HepG2 (cell line): ENCODE data around the gene TRAF3. TPM values are rescaled to one million over a fixed set of nuclear protein-coding genes. Genes with fewer than 3 reads are reported as not detected.

Experiments
- ATAC-seq: fragments of 200-7000 bp; cut with Tn5 transposase; 3 replicates; pipeline ENCODE4 v1.9.1; 2020; ENCODE audit warnings: mild to moderate bottlenecking, moderate library complexity
- BruUV-seq: library from RNA; stranded (reverse); fragments of 400-500 nt; replicated peaks from 2 replicates; lab custom pipeline; 2021; lab: Mats Ljungman, UMichigan
- CTCF ChIA-PET: fragments of 300-600 bp; formaldehyde crosslinking; extraction: SDS; loops from one replicate; lab custom pipeline; 2021; ENCODE audit warnings: low total read pairs, inconsistent platforms, low intra/inter-chr PET ratio; lab: Yijun Ruan, JAX
- POLR2A ChIA-PET: fragments of 350-600 bp; sonication (Branson Sonifier 250); formaldehyde crosslinking; loops from one replicate; lab custom pipeline; 2020; ENCODE audit warnings: antibody characterized with exemption, inconsistent platforms; lab: Yijun Ruan, JAX
- DNase-seq: peaks from one replicate; pipeline ENCODE4 v3.0.0-alpha.2; 2015; ENCODE audit warnings: low spot score
- FAIRE-seq: peaks from 3 replicates; lab custom pipeline; 2011; peaks lifted over from hg19 to GRCh38; lab: Jason Lieb, UNC
- H2AFZ ChIP-seq: one replicate; pipeline ENCODE4 v1.6.1; 2011; ENCODE audit warnings: low read length, inconsistent platforms
- H3K27ac ChIP-seq: fragments of 300-600 bp; 3 replicates; pipeline ENCODE4 v1.8.0; 2011; ENCODE audit warnings: mixed run types, mild to moderate bottlenecking, mixed read lengths, low read length, inconsistent platforms; ENCODE audit not compliant: insufficient read depth; ENCODE audit errors: extremely low read length
- H3K27me3 ChIP-seq, 2 experiments: fragments of 200-600 bp in 1 of 2; 2 replicates in 1 of 2; 3 replicates in 1 of 2; pipeline versions ENCODE4 v1.6.0 to v1.8.0; 2011; ENCODE audit warnings: low read length in 2 of 2, mild to moderate bottlenecking in 2 of 2, moderate library complexity in 2 of 2, inconsistent platforms in 1 of 2; ENCODE audit not compliant: insufficient read depth in 2 of 2, control insufficient read depth in 1 of 2
- H3K36me3 ChIP-seq, 2 experiments: fragments of 200-600 bp in 1 of 2; replicated peaks in 1 of 2; 2 replicates in 1 of 2; 3 replicates in 1 of 2; pipeline versions ENCODE4 v1.5.1 to v1.8.0; 2011; ENCODE audit warnings: low read length in 2 of 2, inconsistent platforms in 1 of 2; ENCODE audit not compliant: insufficient read depth in 2 of 2, control insufficient read depth in 1 of 2
- H3K4me1 ChIP-seq: 2 replicates; pipeline ENCODE4 v1.5.1; 2012; ENCODE audit warnings: low read length, inconsistent platforms; ENCODE audit not compliant: insufficient read depth
- H3K4me2 ChIP-seq: 2 replicates; pipeline ENCODE4 v1.6.0; 2011; ENCODE audit warnings: low read depth, low read length, inconsistent platforms
- H3K4me3 ChIP-seq, 3 experiments: fragments of 200-600 bp in 1 of 3; sonication (generic), shearing (Covaris generic) in 1 of 3; replicated peaks in 1 of 3; 2 replicates each; pipeline ENCODE4 v1.5.1; 2011 to 2016; ENCODE audit warnings: low read length in 3 of 3, inconsistent platforms in 2 of 3, low read depth in 2 of 3, mild to moderate bottlenecking in 2 of 3, control low read depth in 1 of 3, mixed read lengths in 1 of 3; ENCODE audit not compliant: insufficient read depth in 1 of 3
- H3K79me2 ChIP-seq: one replicate; pipeline ENCODE4 v1.6.1; 2011; ENCODE audit warnings: low read length, inconsistent platforms; ENCODE audit not compliant: insufficient read depth
- H3K9ac ChIP-seq: 2 replicates; pipeline ENCODE4 v1.6.0; 2011; ENCODE audit warnings: mild to moderate bottlenecking, low read depth, low read length, inconsistent platforms; ENCODE audit not compliant: insufficient read depth
- H3K9me3 ChIP-seq: 2 replicates; pipeline ENCODE4 v1.5.1; 2012; ENCODE audit warnings: mild to moderate bottlenecking, low read length
- H4K20me1 ChIP-seq: 2 replicates; pipeline ENCODE4 v1.6.0; 2011; ENCODE audit warnings: inconsistent platforms, mild to moderate bottlenecking, low read length, moderate library complexity; ENCODE audit not compliant: insufficient read depth
- AGO2 ChIP-seq: fragments of 200-400 bp; formaldehyde crosslinking; optimal IDR thresholded peaks from 2 replicates; pipeline ENCODE3; 2017; ENCODE audit warnings: mild to moderate bottlenecking, low read depth, low read length, moderate library complexity
- ARNT2 ChIP-seq: sonication (generic); formaldehyde crosslinking; IDR thresholded peaks from 2 replicates; pipeline ENCODE4 v1.8.0; 2022; ENCODE audit warnings: mild to moderate bottlenecking, low read depth, missing genetic modification reagents, moderate library complexity
- HNRNPLL ChIP-seq: fragments of 200-400 bp; formaldehyde crosslinking; IDR thresholded peaks from 2 replicates; pipeline ENCODE4 v1.6.1; 2017; ENCODE audit warnings: mild to moderate bottlenecking, low read depth, low read length; ENCODE audit not compliant: poor library complexity, severe bottlenecking
- SCMH1 ChIP-seq: sonication (generic); formaldehyde crosslinking; IDR thresholded peaks from 2 replicates; pipeline ENCODE4 v1.9.0; 2021; ENCODE audit warnings: missing genetic modification reagents, mild to moderate bottlenecking, borderline replicate concordance
- ZNF547 ChIP-seq: sonication (generic); formaldehyde crosslinking; IDR thresholded peaks from 2 replicates; pipeline ENCODE4 v1.5.1; 2020; ENCODE audit warnings: mild to moderate bottlenecking, missing genetic modification reagents
- ZNF549 ChIP-seq: sonication (generic); formaldehyde crosslinking; IDR thresholded peaks from 2 replicates; pipeline ENCODE4 v1.5.0; 2020; ENCODE audit warnings: missing genetic modification reagents
- WGBS: methylation state at CpG from one replicate; pipeline ENCODE4 v1.1.6; 2017; ENCODE audit warnings: low lambda C conversion rate; 5-methylcytosine and 5-hydroxymethylcytosine counted together
- in situ Hi-C: cut with HindIII; loops from 2 replicates; pipeline ENCODE4 v1.10.0; 2017; ENCODE audit warnings: low pct_unique_long_range_greater_than_20kb; ENCODE audit not compliant: extremely low pct_ligation_motif_present
- intact Hi-C: fragments of 100-400 bp; cut with micrococcal nuclease; formaldehyde crosslinking; loops from one replicate; pipeline ENCODE4 v1.10.0; 2022; ENCODE audit not compliant: unreplicated experiment
- polyA plus RNA-seq, 8 experiments: library from polyadenylated mRNA; depleted of rRNA in 3 of 8; stranded (reverse) in 7 of 8; unstranded in 1 of 8; fragments of >200 nt; fragmentation: Illumina TruSeq in 4 of 8; extraction: Trizol in 4 of 8; gene quantifications; 2 replicates each; pipeline versions ENCODE4 v1.2.1 to v1.2.3, GENCODE V29; 2011 to 2016; ENCODE audit warnings: low read depth in 4 of 8, missing spikeins in 1 of 8, mixed read lengths in 1 of 8; ENCODE audit not compliant: insufficient read depth in 1 of 8
- total RNA-seq, 5 experiments: library from RNA; depleted of rRNA; stranded (reverse); fragments of >200 nt; fragmentation: Illumina TruSeq; extraction: Trizol; gene quantifications; 2 replicates each; pipeline ENCODE4 v1.2.3, GENCODE V29; 2016; ENCODE audit warnings: low read depth in 1 of 5

The TRAF3 gene
- total and polyA plus RNA-seq, 2 of the 13 experiments (the other 11 are each of a cell fraction or from before 2014, with no cell fraction given): 6.9 to 12.2 TPM

DNA sequence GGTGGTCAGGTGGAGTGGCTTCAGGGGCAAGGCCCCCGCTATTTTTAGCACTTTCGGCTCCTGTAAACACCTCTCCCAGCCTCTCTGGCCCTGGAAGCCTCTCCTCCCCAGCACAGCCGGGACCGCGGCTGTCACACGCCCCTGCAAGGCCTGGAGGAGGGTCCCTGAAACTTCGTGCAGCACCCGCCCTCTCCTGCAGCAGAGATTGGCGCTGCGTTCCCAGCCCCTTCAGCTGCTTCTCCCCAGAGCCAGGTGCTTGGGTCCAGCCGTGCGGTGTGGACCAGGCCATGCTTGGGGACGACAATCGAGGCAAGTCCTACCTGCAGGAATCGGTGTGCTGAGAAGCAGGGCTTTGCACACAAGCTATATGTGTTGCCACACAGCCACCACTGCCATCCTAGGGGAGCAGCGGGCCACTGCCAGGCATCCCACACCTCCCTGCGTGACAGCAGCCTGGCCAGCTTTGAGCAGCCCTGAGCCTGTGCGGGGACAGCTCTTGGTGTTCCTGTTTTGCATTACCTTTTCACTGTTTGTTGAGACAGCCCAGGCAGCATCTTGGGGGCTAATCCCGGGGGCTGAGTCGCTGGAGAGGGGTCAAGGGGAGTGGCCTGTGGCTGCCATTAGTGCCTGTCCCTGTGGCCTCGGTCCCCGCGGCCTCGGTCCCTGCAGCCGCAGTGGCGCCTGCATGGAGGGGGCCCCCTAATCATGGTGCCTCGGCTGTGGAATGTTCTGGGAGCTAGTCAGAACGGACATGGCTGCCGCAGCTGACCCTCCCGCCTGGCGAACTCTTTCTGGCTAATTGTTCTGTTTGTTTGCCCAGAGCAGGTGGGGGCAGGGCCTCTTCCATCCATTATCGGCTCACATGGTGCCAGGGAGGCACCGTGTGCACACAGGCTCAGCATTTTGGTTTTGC is 27.6 kb upstream of the TRAF3 start:
- H4K20me1 ChIP-seq: no peaks in the 10 kb centered on the region
- peaks cover 0 to 3% of the 10 kb centered on the region in 2 experiments; a peak in 2 of 5 replicates for H3K36me3 ChIP-seq
- H3K27me3 ChIP-seq: no peaks in the 10 kb centered on the region
- POLR2A ChIA-PET: no interaction called here
- no peak for FAIRE-seq
- no peak overlapping the region for H3K4me3 ChIP-seq
- ATAC-seq: no peak
- CTCF ChIA-PET: no interaction called here
- WGBS: 92% methylated on average over 22 of the region's 33 CpGs
- in situ Hi-C loops (no loop called here), intact Hi-C loops (no loop called here)
- no TSS peak for BruUV-seq
- no peaks in the 10 kb centered on the region for H3K79me2 ChIP-seq
- no peaks in the 10 kb centered on the region for H3K9me3 ChIP-seq
- no peaks in the 10 kb centered on the region for H3K4me1 ChIP-seq
- H3K4me2 ChIP-seq: no peak overlapping the region
- no peak for TF ChIP-seq ZNF549 (CRISPR knock-in tag)
- peak; percentile 11 for TF ChIP-seq HNRNPLL
- H3K27ac ChIP-seq: no peak overlapping the region
- H3K9ac ChIP-seq: no peak overlapping the region
- DNase-seq: no peak
- H2AFZ ChIP-seq: no peak overlapping the region

DNA sequence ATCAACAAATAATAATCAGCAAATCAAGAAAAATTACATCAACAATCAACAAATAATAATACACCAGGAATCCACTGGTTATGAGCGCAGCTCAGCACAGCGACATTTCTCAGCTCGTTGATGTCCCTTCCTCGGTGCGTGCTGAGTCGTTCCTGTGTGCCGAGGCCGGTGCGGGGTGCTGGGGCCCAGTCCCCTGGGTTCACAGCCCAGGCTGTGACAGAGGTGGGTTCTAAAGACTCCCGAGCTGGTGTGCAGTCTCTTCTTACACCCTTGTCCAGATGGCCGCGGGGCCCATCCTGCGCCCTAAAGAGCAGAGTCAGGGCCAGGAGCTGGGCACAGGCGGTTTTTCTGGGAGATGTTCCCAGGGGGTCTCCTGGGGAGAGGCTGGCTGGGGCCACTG is 26.9 kb upstream of the TRAF3 start:
- no peak overlapping the region for H3K27ac ChIP-seq
- in situ Hi-C loops (no loop called here), intact Hi-C loops (no loop called here)
- FAIRE-seq: no peak
- H4K20me1 ChIP-seq: no peaks in the 10 kb centered on the region
- no TSS peak for BruUV-seq
- POLR2A ChIA-PET: no interaction called here
- H3K9me3 ChIP-seq: no peaks in the 10 kb centered on the region
- no peak for DNase-seq
- H3K36me3 ChIP-seq: peaks cover 0 to 3% of the 10 kb centered on the region in 2 experiments; a peak in 2 of 5 replicates
- H2AFZ ChIP-seq: no peak overlapping the region
- TF ChIP-seq SCMH1 (CRISPR knock-in tag) (no peak), AGO2 (peak; percentile 5), ZNF547 (no peak), ARNT2 (CRISPR knock-in tag) (no peak)
- ATAC-seq: no peak
- H3K4me2 ChIP-seq: no peak overlapping the region
- CTCF ChIA-PET: no interaction called here
- H3K4me3 ChIP-seq: no peak overlapping the region
- no peaks in the 10 kb centered on the region for H3K27me3 ChIP-seq
- no peaks in the 10 kb centered on the region for H3K79me2 ChIP-seq
- H3K9ac ChIP-seq: no peak overlapping the region
- no peaks in the 10 kb centered on the region for H3K4me1 ChIP-seq
- 97% methylated on average over 6 of the region's 14 CpGs for WGBS
